CD4-positive, CD25-positive, alpha-beta regulatory T cell (primary cell): Measurements from ENCODE around the gene VSIG10L2. TPM values are rescaled to one million over a fixed set of nuclear protein-coding genes. Genes with fewer than 3 reads are reported as not detected.

ENCODE experiments used
- ATAC-seq, 2 donors: fragments of 150-1000 bp; cut with Tn5 transposase; one replicate each; pipeline ENCODE4 v1.10.0; 2021; ENCODE audit warnings: low read depth in 2 of 2, moderate number of reproducible peaks in 2 of 2, moderate library complexity in 1 of 2
- DNase-seq, 3 donors: peaks; one replicate each; pipeline versions ENCODE4 v3.0.0 to v3.0.0-alpha.2; 2012 to 2022; ENCODE audit warnings: mixed read lengths in 1 of 3
- H3K27ac ChIP-seq: one replicate; pipeline ENCODE4 v1.7.0; 2013; ENCODE audit warnings: mild to moderate bottlenecking, low read length; ENCODE audit not compliant: insufficient read depth, poor library complexity, severe bottlenecking
- H3K27me3 ChIP-seq: one replicate; pipeline ENCODE4 v1.7.0; 2013; ENCODE audit warnings: low read length; ENCODE audit not compliant: control insufficient read depth, insufficient read depth
- H3K36me3 ChIP-seq: one replicate; pipeline ENCODE4 v1.7.0; 2013; ENCODE audit warnings: mild to moderate bottlenecking, low read length, moderate library complexity; ENCODE audit not compliant: control insufficient read depth, insufficient read depth
- H3K4me1 ChIP-seq: 2 replicates; pipeline ENCODE4 v1.7.0; 2013; ENCODE audit warnings: mild to moderate bottlenecking, low read length; ENCODE audit not compliant: insufficient read depth, control insufficient read depth, poor library complexity, severe bottlenecking
- H3K4me3 ChIP-seq: one replicate; pipeline ENCODE4 v1.7.0; 2013; ENCODE audit warnings: low read depth, mild to moderate bottlenecking, low read length, moderate library complexity
- H3K9me3 ChIP-seq, 2 experiments: 1 replicate in 1 of 2; 2 replicates in 1 of 2; pipeline ENCODE4 v1.7.0; 2013; ENCODE audit warnings: low read length in 2 of 2, mild to moderate bottlenecking in 1 of 2, moderate library complexity in 1 of 2; ENCODE audit not compliant: control insufficient read depth in 2 of 2
- H3K27ac Mint-ChIP-seq, 3 donors: one replicate each; pipeline ENCODE4 v1.8.0; 2020 to 2022; ENCODE audit warnings: mild to moderate bottlenecking in 3 of 3, mixed read lengths in 3 of 3, moderate library complexity in 2 of 3
- H3K27me3 Mint-ChIP-seq: one replicate; pipeline ENCODE4 v1.8.0; 2022; ENCODE audit warnings: mild to moderate bottlenecking, mixed read lengths
- H3K36me3 Mint-ChIP-seq: one replicate; pipeline ENCODE4 v1.8.0; 2020; ENCODE audit warnings: mixed read lengths
- H3K4me1 Mint-ChIP-seq, 4 donors: one replicate each; pipeline ENCODE4 v1.8.0; 2020 to 2022; ENCODE audit warnings: mixed read lengths in 4 of 4, mild to moderate bottlenecking in 1 of 4
- H3K4me3 Mint-ChIP-seq, 4 donors: one replicate each; pipeline ENCODE4 v1.8.0; 2020 to 2022; ENCODE audit warnings: mild to moderate bottlenecking in 4 of 4, mixed read lengths in 4 of 4, moderate library complexity in 3 of 4
- H3K9me3 Mint-ChIP-seq, 7 donors: one replicate each; pipeline ENCODE4 v1.8.0; 2020 to 2022; ENCODE audit warnings: mixed read lengths in 7 of 7, mild to moderate bottlenecking in 3 of 7, moderate library complexity in 2 of 7
- polyA plus RNA-seq, 4 donors: library from polyadenylated mRNA; unstranded; fragments of 300-500 nt; fragmentation: Illumina TruSeq; gene quantifications; one replicate each; pipeline ENCODE4 v1.2.3, GENCODE V29; 2021
- total RNA-seq: library from RNA; stranded (reverse); gene quantifications from one replicate; pipeline ENCODE4 v1.2.3, GENCODE V29; 2022

VSIG10L2 gene
- total and polyA plus RNA-seq, 5 donors from 2014 or later, result not detected

GRCh38 chr11:125967515-125967914, 21.7 kb downstream of the VSIG10L2 start:
- H3K4me3 ChIP-seq, result no peak overlapping the region
- no peaks in the 10 kb centered on the region for H3K36me3 ChIP-seq
- no peaks in the 10 kb centered on the region for H3K4me1 ChIP-seq
- no peaks in the 10 kb centered on the region for H3K36me3 Mint-ChIP-seq
- ATAC-seq (no peak), DNase-seq (no peak)
- H3K27me3 Mint-ChIP-seq, result peaks cover 9% of the 10 kb centered on the region
- H3K9me3 ChIP-seq, result peaks cover 0 to 4% of the 10 kb centered on the region in 2 experiments
- H3K9me3 Mint-ChIP-seq, result peaks cover 0 to 8% (median 0%) of the 10 kb centered on the region in 7 donors
- no peaks in the 10 kb centered on the region for H3K27me3 ChIP-seq
- no peak overlapping the region for H3K27ac Mint-ChIP-seq
- H3K4me1 Mint-ChIP-seq, result peaks cover 0 to 3% (median 1%) of the 10 kb centered on the region in 4 donors
- H3K27ac ChIP-seq, result no peak overlapping the region
- H3K4me3 Mint-ChIP-seq, result no peak overlapping the region

GRCh38 chr11:125968354-125968753, 22.5 kb downstream of the VSIG10L2 start:
- Mint-ChIP-seq H3K36me3 (no peaks in the 10 kb centered on the region), H3K9me3 (no peaks in the 10 kb centered on the region), H3K4me3 (no peak overlapping the region), H3K27ac (no peak overlapping the region), H3K27me3 (peaks cover 6% of the 10 kb centered on the region), H3K4me1 (peaks cover 0 to 3% (median 1%) of the 10 kb centered on the region in 4 donors)
- H3K27ac ChIP-seq, result no peak overlapping the region
- H3K36me3 ChIP-seq, result no peaks in the 10 kb centered on the region
- H3K4me1 ChIP-seq, result no peaks in the 10 kb centered on the region
- H3K27me3 ChIP-seq, result no peaks in the 10 kb centered on the region
- H3K9me3 ChIP-seq, result no peaks in the 10 kb centered on the region
- DNase-seq (no peak), ATAC-seq (no peak)
- H3K4me3 ChIP-seq, result no peak overlapping the region

- no peaks in the 10 kb centered on the region for H3K4me1 ChIP-seq
- peaks cover 0 to 3% (median 1%) of the 10 kb centered on the region in 4 donors for H3K4me1 Mint-ChIP-seq
- H3K27ac Mint-ChIP-seq, result no peak overlapping the region
- ATAC-seq (no peak), DNase-seq (no peak)
- H3K27me3 ChIP-seq, result no peaks in the 10 kb centered on the region
- H3K9me3 ChIP-seq, result no peaks in the 10 kb centered on the region
- peaks cover 6% of the 10 kb centered on the region for H3K27me3 Mint-ChIP-seq
- H3K36me3 Mint-ChIP-seq, result no peaks in the 10 kb centered on the region
- H3K4me3 Mint-ChIP-seq, result no peak overlapping the region
- no peak overlapping the region for H3K4me3 ChIP-seq
- no peak overlapping the region for H3K27ac ChIP-seq
- H3K36me3 ChIP-seq, result no peaks in the 10 kb centered on the region
- H3K9me3 Mint-ChIP-seq, result no peaks in the 10 kb centered on the region
Measured at GRCh38 chr11:125971618-125972017, 25.8 kb downstream of the VSIG10L2 start.

- no peaks in the 10 kb centered on the region for H3K4me1 Mint-ChIP-seq
- no peaks in the 10 kb centered on the region for H3K27me3 Mint-ChIP-seq
- DNase-seq (no peak), ATAC-seq (no peak)
- H3K9me3 Mint-ChIP-seq, result no peaks in the 10 kb centered on the region
- H3K36me3 Mint-ChIP-seq, result no peaks in the 10 kb centered on the region
- no peaks in the 10 kb centered on the region for H3K4me1 ChIP-seq
- H3K4me3 Mint-ChIP-seq, result no peak overlapping the region
- H3K27ac ChIP-seq, result no peak overlapping the region
- H3K27me3 ChIP-seq, result no peaks in the 10 kb centered on the region
- H3K36me3 ChIP-seq, result no peaks in the 10 kb centered on the region
- no peak overlapping the region for H3K4me3 ChIP-seq
- H3K27ac Mint-ChIP-seq, result no peak overlapping the region
- no peaks in the 10 kb centered on the region for H3K9me3 ChIP-seq
Measured at GRCh38 chr11:125974284-125974683, 28.4 kb downstream of the VSIG10L2 start.

- Histone ChIP-seq H3K9me3 (no peaks in the 10 kb centered on the region), H3K4me1 (no peaks in the 10 kb centered on the region), H3K27ac (no peak overlapping the region), H3K27me3 (no peaks in the 10 kb centered on the region), H3K4me3 (no peak overlapping the region), H3K36me3 (no peaks in the 10 kb centered on the region)
- Mint-ChIP-seq H3K9me3 (no peaks in the 10 kb centered on the region), H3K4me1 (no peaks in the 10 kb centered on the region), H3K27ac (no peak overlapping the region), H3K27me3 (no peaks in the 10 kb centered on the region), H3K4me3 (no peak overlapping the region), H3K36me3 (no peaks in the 10 kb centered on the region)
- ATAC-seq, result no peak
- no peak for DNase-seq
Measured at GRCh38 chr11:125975634-125976033, 29.8 kb downstream of the VSIG10L2 start.

GRCh38 chr11:125976156-125976555, 30.3 kb downstream of the VSIG10L2 start:
- H3K4me3 ChIP-seq, result no peak overlapping the region
- H3K27ac ChIP-seq, result no peak overlapping the region
- Mint-ChIP-seq H3K9me3 (no peaks in the 10 kb centered on the region), H3K27ac (no peak overlapping the region), H3K27me3 (no peaks in the 10 kb centered on the region), H3K36me3 (no peaks in the 10 kb centered on the region), H3K4me3 (no peak overlapping the region), H3K4me1 (no peaks in the 10 kb centered on the region)
- DNase-seq (no peak), ATAC-seq (no peak)
- no peaks in the 10 kb centered on the region for H3K4me1 ChIP-seq
- no peaks in the 10 kb centered on the region for H3K36me3 ChIP-seq
- no peaks in the 10 kb centered on the region for H3K9me3 ChIP-seq
- H3K27me3 ChIP-seq, result no peaks in the 10 kb centered on the region

- no peaks in the 10 kb centered on the region for H3K9me3 ChIP-seq
- H3K4me1 ChIP-seq, result no peaks in the 10 kb centered on the region
- H3K27me3 Mint-ChIP-seq, result no peaks in the 10 kb centered on the region
- no peaks in the 10 kb centered on the region for H3K27me3 ChIP-seq
- no peaks in the 10 kb centered on the region for H3K4me1 Mint-ChIP-seq
- H3K4me3 ChIP-seq, result no peak overlapping the region
- ATAC-seq (no peak), DNase-seq (no peak)
- no peaks in the 10 kb centered on the region for H3K36me3 Mint-ChIP-seq
- H3K36me3 ChIP-seq, result no peaks in the 10 kb centered on the region
- no peak overlapping the region for H3K27ac ChIP-seq
- H3K9me3 Mint-ChIP-seq, result no peaks in the 10 kb centered on the region
- no peak overlapping the region for H3K4me3 Mint-ChIP-seq
- no peak overlapping the region for H3K27ac Mint-ChIP-seq
Measured at GRCh38 chr11:125977333-125977732, 31.5 kb downstream of the VSIG10L2 start.

- Histone ChIP-seq H3K36me3 (no peaks in the 10 kb centered on the region), H3K4me1 (no peaks in the 10 kb centered on the region), H3K9me3 (no peaks in the 10 kb centered on the region), H3K4me3 (no peak overlapping the region), H3K27me3 (no peaks in the 10 kb centered on the region), H3K27ac (no peak overlapping the region)
- H3K9me3 Mint-ChIP-seq, result no peaks in the 10 kb centered on the region
- no peak overlapping the region for H3K4me3 Mint-ChIP-seq
- DNase-seq (no peak), ATAC-seq (no peak)
- no peaks in the 10 kb centered on the region for H3K36me3 Mint-ChIP-seq
- no peak overlapping the region for H3K27ac Mint-ChIP-seq
- H3K27me3 Mint-ChIP-seq, result no peaks in the 10 kb centered on the region
- no peaks in the 10 kb centered on the region for H3K4me1 Mint-ChIP-seq
Measured at GRCh38 chr11:125978181-125978716, 32.4 kb downstream of the VSIG10L2 start.
